HG03342 (cell line): ENCODE measurements around the gene LALBA.
"Not testable (repeated sequence)": the region's sequence is repeated elsewhere in the genome, so short reads cannot be mapped to it uniquely, and the experiment has no call there.

Experiments
- ATAC-seq: cut with Tn5 transposase; IDR thresholded peaks from one replicate; pipeline ENCODE4 v1.9.1; 2021; ENCODE audit warnings: mild to moderate bottlenecking, moderate library complexity; ENCODE audit not compliant: unreplicated experiment

The LALBA gene

GRCh38 chr12:48569946-48570345, at the start of gene LALBA:
Gene LALBA (minus strand): TSS chr12:48570046. CDS start chr12:48570020, 26 bp downstream.
- ATAC-seq = no peak

GRCh38 chr12:48618541-48618940, 48.7 kb upstream of the LALBA start:
- peak; percentile 66 for ATAC-seq

DNA sequence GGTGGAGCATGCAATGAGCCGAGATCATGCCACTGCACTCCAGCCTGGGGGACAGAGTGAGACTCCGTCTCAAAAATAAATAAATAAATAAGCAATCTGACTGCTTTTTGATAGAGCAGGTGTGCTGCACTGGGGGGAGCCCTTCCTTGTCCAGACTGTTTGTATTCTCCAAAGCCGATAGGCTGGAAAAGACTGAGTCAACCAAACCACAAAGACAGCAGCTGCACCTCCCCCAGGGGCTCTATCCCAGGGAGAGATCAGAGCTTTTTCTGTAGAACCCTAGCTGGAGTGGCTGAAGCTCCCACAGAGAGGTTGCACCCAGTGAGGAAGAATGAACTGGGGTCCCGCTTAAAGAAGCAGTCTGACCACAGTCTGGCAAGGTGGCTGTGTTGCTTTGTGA, 45.8 kb upstream of the LALBA start:
- no peak for ATAC-seq

DNA sequence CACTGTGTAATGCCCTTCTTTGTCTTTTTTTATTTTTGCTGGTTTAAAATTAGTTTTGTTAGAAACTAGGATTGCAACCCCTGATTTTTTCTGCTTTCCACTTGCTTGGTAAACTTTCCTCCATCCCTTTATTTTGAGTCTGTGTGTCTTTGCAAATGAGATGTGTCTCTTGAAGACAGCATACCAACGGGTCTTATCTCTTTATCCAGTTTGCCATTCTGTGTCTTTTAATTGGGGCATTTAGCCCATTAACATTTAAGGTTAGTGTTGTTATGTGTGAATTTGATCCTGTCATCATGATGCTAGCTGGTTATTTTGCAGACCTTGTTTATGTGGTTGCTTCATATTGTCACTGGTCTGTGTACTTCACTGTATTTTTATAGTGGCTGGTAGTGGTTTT, 43.5 kb upstream of the LALBA start:
- ATAC-seq = no peak

- no peak for ATAC-seq
Observed at GRCh38 chr12:48602192-48602989, 32.5 kb upstream of the LALBA start.

DNA sequence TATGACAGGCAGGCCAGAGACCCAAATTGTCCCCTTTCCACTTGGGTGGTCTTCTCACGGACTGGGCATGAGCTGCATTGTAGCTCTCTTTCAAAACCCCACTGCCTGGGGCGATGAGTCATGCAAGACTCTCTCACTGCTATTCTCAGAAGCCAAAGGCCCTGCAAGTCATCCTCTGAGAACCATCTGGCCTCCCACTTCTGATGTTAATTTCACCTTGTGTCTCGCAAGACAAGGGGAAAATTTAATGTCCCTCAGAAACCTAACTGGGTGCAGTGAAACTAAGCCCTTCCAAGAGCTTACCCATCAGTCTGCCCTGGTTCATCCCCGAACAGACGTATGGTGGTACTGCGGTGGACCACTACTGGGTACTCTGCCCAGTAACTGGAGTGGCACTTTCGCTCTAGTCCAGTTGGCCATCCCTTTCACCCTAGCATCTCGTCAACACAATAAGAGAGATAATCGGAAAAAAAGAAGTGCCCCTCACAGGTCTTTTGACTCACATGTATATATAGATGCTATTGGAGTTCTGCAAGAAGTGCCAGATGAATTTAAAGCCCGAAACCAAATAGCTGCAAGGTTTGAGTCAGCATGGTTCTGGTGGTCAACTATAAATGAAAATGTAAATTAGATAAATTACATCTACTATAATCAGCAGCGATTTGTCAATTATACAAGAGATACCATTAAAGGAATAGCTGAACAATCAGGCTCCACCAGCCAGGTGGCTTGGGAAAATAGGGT, 31.3 kb upstream of the LALBA start:
- peak; percentile 69 for ATAC-seq

DNA sequence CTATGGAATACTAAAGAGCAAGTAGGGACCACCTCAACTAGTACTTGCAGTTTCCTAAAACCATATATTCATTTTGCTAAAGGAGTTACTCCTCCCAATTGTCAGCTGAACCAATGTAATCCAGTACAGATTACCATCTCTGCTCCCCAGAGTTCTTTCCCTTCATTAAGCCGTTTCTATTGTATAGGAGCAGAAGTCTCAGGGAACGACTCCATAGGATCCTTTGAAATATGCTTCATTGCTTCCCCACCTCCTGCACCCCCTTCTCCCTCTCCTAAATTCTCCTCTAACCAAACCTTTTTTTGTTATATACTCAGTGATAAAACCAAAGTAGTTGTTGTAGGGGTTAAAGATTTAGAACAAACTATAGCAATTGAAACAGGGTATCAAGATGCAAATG, 30.7 kb upstream of the LALBA start:
- ATAC-seq = no peak

- ATAC-seq = no peak
Observed at GRCh38 chr12:48592591-48593086, 22.8 kb upstream of the LALBA start.

GRCh38 chr12:48586361-48586760, 16.5 kb upstream of the LALBA start:
- ATAC-seq = no peak

DNA sequence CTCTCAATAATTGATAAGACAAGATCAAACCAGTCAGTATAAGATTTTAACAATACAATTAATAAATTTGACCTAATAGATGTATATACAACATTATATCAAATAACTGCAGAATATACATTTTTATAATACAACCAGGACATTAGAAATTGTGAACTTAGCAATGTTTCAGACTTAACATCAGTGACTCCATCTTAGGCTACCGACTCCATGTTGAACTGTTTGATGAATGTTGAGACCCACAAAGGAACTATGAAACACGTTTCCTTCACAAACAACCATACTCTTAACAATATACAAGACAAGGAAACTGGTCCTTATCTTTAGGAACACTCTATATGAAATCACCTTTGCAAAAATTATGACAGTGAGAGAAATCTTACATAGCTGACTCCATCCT, 13.9 kb upstream of the LALBA start:
- ATAC-seq = no peak

- ATAC-seq = no peak
Observed at GRCh38 chr12:48580831-48581230, 11.0 kb upstream of the LALBA start.

- ATAC-seq = no peak
Observed at GRCh38 chr12:48572326-48572725, 2.5 kb upstream of the LALBA start.

- no peak for ATAC-seq
Observed at GRCh38 chr12:48567731-48568130, 2.1 kb downstream of the LALBA start.

GRCh38 chr12:48557919-48558318, 11.9 kb downstream of the LALBA start:
- ATAC-seq = no peak

- no peak for ATAC-seq
Observed at GRCh38 chr12:48556631-48557030, 13.2 kb downstream of the LALBA start.

- not testable (repeated sequence) for ATAC-seq
Observed at GRCh38 chr12:48553666-48554343, 16.0 kb downstream of the LALBA start.

DNA sequence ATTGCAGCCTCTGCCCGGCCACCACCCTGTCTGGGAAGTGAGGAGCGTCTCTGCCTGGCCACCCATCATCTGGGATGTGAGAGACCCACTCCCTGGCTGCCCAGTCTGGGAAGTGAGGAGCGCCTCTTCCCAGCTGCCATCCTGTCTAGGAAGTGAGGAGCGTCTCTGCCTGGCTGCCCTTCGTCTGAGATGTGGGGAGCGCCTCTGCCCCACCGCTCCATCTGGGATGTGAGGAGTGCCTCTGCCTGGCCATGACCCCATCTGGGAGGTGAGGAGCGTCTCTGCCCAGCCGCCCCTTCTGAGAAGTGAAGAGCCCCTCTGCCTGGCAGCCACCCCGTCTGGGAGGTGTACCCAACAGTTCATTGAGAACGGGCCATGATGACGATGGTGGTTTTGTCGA, 18.2 kb downstream of the LALBA start:
- not testable (repeated sequence) for ATAC-seq

DNA sequence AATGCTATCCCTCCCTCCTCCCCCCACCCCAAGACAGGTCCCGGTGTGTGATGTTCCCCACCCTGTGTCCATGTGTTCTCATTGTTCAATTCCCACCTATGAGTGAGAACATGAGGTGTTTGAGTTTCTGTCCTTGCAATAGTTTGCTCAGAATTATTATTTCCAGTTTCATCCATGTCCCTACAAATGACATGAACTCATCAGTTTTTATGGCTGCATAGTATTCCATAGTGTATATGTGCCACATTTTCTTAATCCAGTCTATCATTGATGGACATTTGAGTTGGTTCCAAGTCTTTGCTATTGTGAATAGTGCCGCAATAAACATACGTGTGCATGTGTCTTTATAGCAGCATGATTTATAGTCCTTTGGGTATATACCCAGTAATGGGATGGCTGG, 22.8 kb downstream of the LALBA start:
- not testable (repeated sequence) for ATAC-seq

DNA sequence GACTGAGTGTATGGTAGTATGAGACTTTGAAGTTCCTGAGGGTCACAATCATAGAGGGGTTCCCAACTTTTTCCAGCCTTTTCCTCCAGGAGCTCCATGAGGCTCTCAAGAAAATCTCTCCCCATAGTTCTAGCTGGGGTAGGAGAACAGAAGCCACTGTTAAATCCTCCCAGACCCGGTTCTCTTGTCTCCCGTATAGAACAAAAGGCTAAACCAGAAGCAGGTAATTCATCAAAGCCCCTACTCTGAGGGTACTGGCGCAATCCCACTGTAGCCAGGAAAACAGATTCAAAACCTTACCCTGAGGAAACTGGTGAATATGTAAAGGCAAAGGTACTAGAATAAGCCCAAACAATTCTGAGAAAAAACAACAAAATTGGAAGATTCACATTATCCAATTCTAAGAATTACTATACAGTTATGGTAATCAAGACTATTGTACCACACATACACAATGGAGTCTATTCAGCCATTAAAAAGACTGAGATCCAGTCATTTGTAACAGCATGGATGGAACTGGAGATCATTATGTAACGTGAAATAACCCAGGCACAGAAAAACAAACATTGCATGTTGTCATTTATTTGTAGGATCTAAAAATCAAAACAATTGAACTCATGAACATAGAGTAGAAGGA, 23.9 kb downstream of the LALBA start:
- ATAC-seq = no peak

- no peak for ATAC-seq
Observed at GRCh38 chr12:48542300-48542928, 27.4 kb downstream of the LALBA start.

DNA sequence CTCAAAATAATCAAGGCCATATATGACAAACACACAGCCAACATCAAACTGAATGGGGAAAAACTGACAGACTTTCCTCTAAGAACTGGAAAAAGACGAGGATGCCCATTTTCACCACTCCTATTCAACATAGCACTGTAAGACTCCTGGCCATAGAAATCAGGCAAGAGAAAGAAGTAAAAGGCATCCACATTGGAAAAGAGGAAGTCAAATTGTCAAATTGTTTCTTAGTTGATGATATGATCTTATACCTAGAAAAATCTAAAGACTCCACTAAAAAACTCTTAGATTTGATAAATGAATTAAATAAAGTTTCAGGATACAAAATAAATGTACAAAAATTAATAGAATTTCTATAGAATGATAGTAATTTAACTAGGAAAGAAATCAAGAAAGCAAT, 33.2 kb downstream of the LALBA start:
- no peak for ATAC-seq
